ENCODE results near the gene TLX1.

Gene TLX1

DNA sequence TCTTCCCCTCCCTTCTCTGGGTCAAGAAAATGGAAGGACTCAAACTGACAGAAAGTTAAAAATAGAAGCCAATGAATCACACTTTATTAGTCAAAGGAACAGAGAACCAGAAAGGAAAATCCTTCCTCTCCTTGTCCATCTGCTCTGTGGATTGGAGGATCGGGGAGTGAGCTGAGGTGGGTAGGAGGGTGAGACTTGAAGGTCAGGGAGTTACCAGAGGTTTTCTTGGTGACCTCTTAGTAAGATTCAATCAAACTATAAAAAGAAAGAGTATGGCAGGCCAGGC, 12.2 kb downstream of the TLX1 start:
- no peak for DNase-seq
- no peaks in the 10 kb centered on the region for H4K20me1 ChIP-seq (ENCODE audit: insufficient read depth, low read length)
- peaks cover 75% of the 10 kb centered on the region for H3K27me3 ChIP-seq (replicated peaks; ENCODE audit: insufficient read depth, low read length)
- H3F3A ChIP-seq (ENCODE audit: insufficient read depth, low read length), result no peaks in the 10 kb centered on the region
- no peak overlapping the region for H3K4me2 ChIP-seq (ENCODE audit: low read depth, low read length)
- H3K4me3 ChIP-seq (ENCODE audit: low read length), result no peak overlapping the region
- TF ChIP-seq EZH2 (optimal IDR thresholded peaks at IDR 0.05; ENCODE audit: low read depth, low read length), result no peak
- TF ChIP-seq, protein P1, sequence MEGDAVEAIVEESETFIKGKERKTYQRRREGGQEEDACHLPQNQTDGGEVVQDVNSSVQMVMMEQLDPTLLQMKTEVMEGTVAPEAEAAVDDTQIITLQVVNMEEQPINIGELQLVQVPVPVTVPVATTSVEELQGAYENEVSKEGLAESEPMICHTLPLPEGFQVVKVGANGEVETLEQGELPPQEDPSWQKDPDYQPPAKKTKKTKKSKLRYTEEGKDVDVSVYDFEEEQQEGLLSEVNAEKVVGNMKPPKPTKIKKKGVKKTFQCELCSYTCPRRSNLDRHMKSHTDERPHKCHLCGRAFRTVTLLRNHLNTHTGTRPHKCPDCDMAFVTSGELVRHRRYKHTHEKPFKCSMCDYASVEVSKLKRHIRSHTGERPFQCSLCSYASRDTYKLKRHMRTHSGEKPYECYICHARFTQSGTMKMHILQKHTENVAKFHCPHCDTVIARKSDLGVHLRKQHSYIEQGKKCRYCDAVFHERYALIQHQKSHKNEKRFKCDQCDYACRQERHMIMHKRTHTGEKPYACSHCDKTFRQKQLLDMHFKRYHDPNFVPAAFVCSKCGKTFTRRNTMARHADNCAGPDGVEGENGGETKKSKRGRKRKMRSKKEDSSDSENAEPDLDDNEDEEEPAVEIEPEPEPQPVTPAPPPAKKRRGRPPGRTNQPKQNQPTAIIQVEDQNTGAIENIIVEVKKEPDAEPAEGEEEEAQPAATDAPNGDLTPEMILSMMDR (IDR thresholded peaks at IDR 0.05; ENCODE audit: low read length), result no peak
- TF ChIP-seq EZH2phosphoT487 (IDR thresholded peaks at IDR 0.05; ENCODE audit: low read length), result no peak
- no peaks in the 10 kb centered on the region for H3K9me2 ChIP-seq (replicated peaks; ENCODE audit: insufficient read depth, low read length)
- no peaks in the 10 kb centered on the region for H3K4me1 ChIP-seq (ENCODE audit: low read length)
- H3K36me3 ChIP-seq (replicated peaks; ENCODE audit: insufficient read depth, low read length), result no peaks in the 10 kb centered on the region
- H3K27ac ChIP-seq (ENCODE audit: low read length), result no peak overlapping the region
- H3K79me2 ChIP-seq (ENCODE audit: low read length), result no peaks in the 10 kb centered on the region
- H3K9me3 ChIP-seq (replicated peaks; ENCODE audit: insufficient read depth, low read length), result no peaks in the 10 kb centered on the region
- no peak overlapping the region for H2AFZ ChIP-seq (ENCODE audit: low read length)
- H3K9ac ChIP-seq (ENCODE audit: low read length), result no peak overlapping the region

DNA sequence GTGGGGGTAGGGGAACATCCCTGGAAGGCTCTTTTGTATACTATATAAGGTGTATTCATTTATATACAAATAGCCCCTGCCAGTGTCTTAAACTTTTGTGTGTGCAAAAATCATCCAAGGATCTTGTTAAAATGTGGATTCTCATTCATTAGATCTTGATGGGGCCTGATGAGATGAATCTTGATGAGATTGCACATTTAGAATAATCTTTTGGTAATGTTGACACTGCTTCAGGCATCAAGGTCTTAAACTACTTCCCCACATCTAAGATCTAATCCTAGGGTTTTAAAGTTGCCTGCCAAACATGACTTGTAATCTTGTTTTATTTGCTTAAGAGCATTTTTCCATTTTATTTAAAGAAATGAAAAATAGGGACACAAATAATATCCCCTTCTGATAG, 13.0 kb downstream of the TLX1 start:
- Histone ChIP-seq H3K27me3 (replicated peaks; ENCODE audit: insufficient read depth, low read length) (peaks cover 81% of the 10 kb centered on the region), H4K20me1 (ENCODE audit: insufficient read depth, low read length) (no peaks in the 10 kb centered on the region), H3K9me2 (replicated peaks; ENCODE audit: insufficient read depth, low read length) (no peaks in the 10 kb centered on the region), H3K36me3 (replicated peaks; ENCODE audit: insufficient read depth, low read length) (no peaks in the 10 kb centered on the region), H2AFZ (ENCODE audit: low read length) (no peak overlapping the region), H3K27ac (ENCODE audit: low read length) (no peak overlapping the region), H3K79me2 (ENCODE audit: low read length) (no peaks in the 10 kb centered on the region), H3F3A (ENCODE audit: insufficient read depth, low read length) (no peaks in the 10 kb centered on the region), H3K4me3 (ENCODE audit: low read length) (no peak overlapping the region), H3K9me3 (replicated peaks; ENCODE audit: insufficient read depth, low read length) (no peaks in the 10 kb centered on the region), H3K9ac (ENCODE audit: low read length) (no peak overlapping the region), H3K4me2 (ENCODE audit: low read depth, low read length) (no peak overlapping the region), H3K4me1 (ENCODE audit: low read length) (no peaks in the 10 kb centered on the region)
- no peak for DNase-seq
- TF ChIP-seq EZH2phosphoT487 (IDR thresholded peaks at IDR 0.05; ENCODE audit: low read length), result no peak
- peak; percentile 20 for TF ChIP-seq EZH2 (optimal IDR thresholded peaks at IDR 0.05; ENCODE audit: low read depth, low read length)

DNA sequence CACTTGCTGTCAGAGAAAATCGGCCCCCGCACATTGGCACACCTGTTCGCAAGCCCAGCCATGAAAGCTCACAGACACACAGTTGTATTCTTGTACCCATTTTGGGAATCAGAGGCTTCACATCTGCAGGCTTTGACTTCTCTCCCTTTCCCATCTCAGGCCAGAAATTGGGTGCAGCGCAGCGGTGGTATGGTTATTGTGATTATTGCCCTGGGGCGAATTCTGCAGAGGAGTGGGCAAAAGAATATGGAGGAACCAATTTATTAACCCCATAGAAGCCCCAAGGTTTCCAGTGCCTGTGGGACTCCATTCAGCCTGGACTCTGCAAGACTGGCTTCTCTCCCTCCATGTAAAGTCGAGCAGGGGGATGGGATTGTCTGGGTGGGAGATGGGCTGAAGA, 14.0 kb downstream of the TLX1 start:
- no peaks in the 10 kb centered on the region for H3K36me3 ChIP-seq (replicated peaks; ENCODE audit: insufficient read depth, low read length)
- H3K4me2 ChIP-seq (ENCODE audit: low read depth, low read length), result no peak overlapping the region
- H3K9me3 ChIP-seq (replicated peaks; ENCODE audit: insufficient read depth, low read length), result no peaks in the 10 kb centered on the region
- TF ChIP-seq EZH2phosphoT487 (IDR thresholded peaks at IDR 0.05; ENCODE audit: low read length) (no peak), EZH2 (optimal IDR thresholded peaks at IDR 0.05; ENCODE audit: low read depth, low read length) (no peak)
- TF ChIP-seq, protein P1 (IDR thresholded peaks at IDR 0.05; ENCODE audit: low read length), result no peak
- no peaks in the 10 kb centered on the region for H4K20me1 ChIP-seq (ENCODE audit: insufficient read depth, low read length)
- no peak for DNase-seq
- H2AFZ ChIP-seq (ENCODE audit: low read length), result no peak overlapping the region
- peaks cover 89% of the 10 kb centered on the region for H3K27me3 ChIP-seq (replicated peaks; ENCODE audit: insufficient read depth, low read length)
- H3K9ac ChIP-seq (ENCODE audit: low read length), result no peak overlapping the region
- H3K79me2 ChIP-seq (ENCODE audit: low read length), result no peaks in the 10 kb centered on the region
- H3K4me3 ChIP-seq (ENCODE audit: low read length), result no peak overlapping the region
- H3K27ac ChIP-seq (ENCODE audit: low read length), result no peak overlapping the region
- H3F3A ChIP-seq (ENCODE audit: insufficient read depth, low read length), result no peaks in the 10 kb centered on the region
- H3K9me2 ChIP-seq (replicated peaks; ENCODE audit: insufficient read depth, low read length), result no peaks in the 10 kb centered on the region
- no peaks in the 10 kb centered on the region for H3K4me1 ChIP-seq (ENCODE audit: low read length)

- H3K27ac ChIP-seq (ENCODE audit: low read length), result no peak overlapping the region
- no peaks in the 10 kb centered on the region for H3F3A ChIP-seq (ENCODE audit: insufficient read depth, low read length)
- no peaks in the 10 kb centered on the region for H3K9me3 ChIP-seq (replicated peaks; ENCODE audit: insufficient read depth, low read length)
- no peaks in the 10 kb centered on the region for H3K4me1 ChIP-seq (ENCODE audit: low read length)
- H2AFZ ChIP-seq (ENCODE audit: low read length), result no peak overlapping the region
- H3K4me3 ChIP-seq (ENCODE audit: low read length), result no peak overlapping the region
- no peak for TF ChIP-seq EZH2phosphoT487 (IDR thresholded peaks at IDR 0.05; ENCODE audit: low read length)
- TF ChIP-seq, protein P1 (IDR thresholded peaks at IDR 0.05; ENCODE audit: low read length), result no peak
- no peak for TF ChIP-seq EZH2 (optimal IDR thresholded peaks at IDR 0.05; ENCODE audit: low read depth, low read length)
- no peak overlapping the region for H3K4me2 ChIP-seq (ENCODE audit: low read depth, low read length)
- H4K20me1 ChIP-seq (ENCODE audit: insufficient read depth, low read length), result no peaks in the 10 kb centered on the region
- no peaks in the 10 kb centered on the region for H3K79me2 ChIP-seq (ENCODE audit: low read length)
- no peaks in the 10 kb centered on the region for H3K36me3 ChIP-seq (replicated peaks; ENCODE audit: insufficient read depth, low read length)
- no peak for DNase-seq
- no peaks in the 10 kb centered on the region for H3K9me2 ChIP-seq (replicated peaks; ENCODE audit: insufficient read depth, low read length)
- peaks cover 82% of the 10 kb centered on the region for H3K27me3 ChIP-seq (replicated peaks; ENCODE audit: insufficient read depth, low read length)
- H3K9ac ChIP-seq (ENCODE audit: low read length), result no peak overlapping the region
Observed at GRCh38 chr10:101145750-101146391, 14.8 kb downstream of the TLX1 start.
